SH-SY5Y (cell line): ENCODE data around the gene MACROD2.

Experiments used
- GATA2 ChIP-seq: IDR thresholded peaks from 2 replicates; pipeline ENCODE4 v1.6.1; 2011; ENCODE audit warnings: mild to moderate bottlenecking, low read depth, low read length
- GATA3 ChIP-seq: IDR thresholded peaks from 2 replicates; pipeline ENCODE4 v1.6.1; 2011; ENCODE audit warnings: low read depth, mild to moderate bottlenecking, low read length, moderate library complexity

DNA sequence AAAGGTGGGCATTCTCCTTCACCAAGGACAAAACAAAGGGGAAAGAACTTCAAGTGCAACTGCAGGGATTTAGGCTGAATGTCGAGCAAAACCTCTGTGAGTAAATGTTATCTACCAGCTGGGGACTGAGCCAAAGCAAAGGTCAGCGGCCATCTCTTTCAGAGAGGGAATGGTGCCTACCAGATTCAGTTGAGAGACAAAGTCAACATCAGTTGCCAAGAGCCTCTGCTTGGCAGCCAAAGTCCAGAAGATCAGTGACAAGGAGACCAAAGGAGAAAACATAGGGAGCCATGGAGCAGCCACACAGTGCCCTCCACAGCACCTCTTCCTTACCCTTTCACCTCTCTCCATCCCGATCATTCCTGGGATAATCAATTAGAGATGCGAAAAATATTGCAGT is 2105.5 kb downstream of the MACROD2 start:
- TF ChIP-seq GATA2 (no peak), GATA3 (no peak)
